Measurements from ENCODE around the gene CXCL11. TPM values are rescaled to one million over a fixed set of nuclear protein-coding genes. Genes with fewer than 3 reads are reported as not detected.
"Not testable (repeated sequence)": the region's sequence is repeated elsewhere in the genome, so short reads cannot be mapped to it uniquely, and the experiment has no call there.

CXCL11 gene
- total RNA-seq, result not detected in 2 replicates
- not detected for polyA plus RNA-seq (2012)

DNA sequence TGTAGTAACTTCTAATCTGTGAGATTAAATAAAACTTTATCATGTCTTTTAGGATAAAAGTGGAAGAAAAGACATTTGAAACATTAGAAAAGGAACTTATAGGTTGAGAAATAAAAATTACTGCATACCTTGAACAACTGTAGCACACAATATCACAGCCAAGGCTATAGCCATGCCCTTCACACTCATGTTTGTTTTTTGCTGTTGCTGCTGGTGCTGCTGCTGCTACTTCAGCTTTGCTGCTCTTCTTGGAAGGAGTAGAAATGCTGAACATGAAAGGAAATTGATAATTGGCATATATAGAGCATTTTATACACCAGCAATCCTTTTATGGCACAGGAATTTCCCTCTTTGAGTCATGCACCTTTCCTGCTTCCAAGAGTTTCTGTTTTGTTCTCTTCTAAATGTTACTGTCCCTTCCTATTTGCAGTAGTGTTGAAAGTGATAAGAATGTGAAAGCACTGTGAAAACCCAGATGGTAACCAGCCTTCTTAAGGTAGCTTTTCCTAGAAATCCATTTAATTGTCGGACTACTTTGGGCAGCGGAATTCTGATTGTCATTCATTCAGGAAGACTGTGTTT lies at the start of gene CXCL11:
Gene CXCL11, minus strand, starts transcription at position 272 of the 582 bp plus-strand sequence. Its CDS starts 83 bp downstream, at position 189.
- DNase-seq (ENCODE audit: low read depth), result no peak

- DNase-seq (ENCODE audit: low read depth), result peak; percentile 45
These were observed 48.7 kb upstream of the CXCL11 start for GRCh38 chr4:76084542-76084941.

DNA sequence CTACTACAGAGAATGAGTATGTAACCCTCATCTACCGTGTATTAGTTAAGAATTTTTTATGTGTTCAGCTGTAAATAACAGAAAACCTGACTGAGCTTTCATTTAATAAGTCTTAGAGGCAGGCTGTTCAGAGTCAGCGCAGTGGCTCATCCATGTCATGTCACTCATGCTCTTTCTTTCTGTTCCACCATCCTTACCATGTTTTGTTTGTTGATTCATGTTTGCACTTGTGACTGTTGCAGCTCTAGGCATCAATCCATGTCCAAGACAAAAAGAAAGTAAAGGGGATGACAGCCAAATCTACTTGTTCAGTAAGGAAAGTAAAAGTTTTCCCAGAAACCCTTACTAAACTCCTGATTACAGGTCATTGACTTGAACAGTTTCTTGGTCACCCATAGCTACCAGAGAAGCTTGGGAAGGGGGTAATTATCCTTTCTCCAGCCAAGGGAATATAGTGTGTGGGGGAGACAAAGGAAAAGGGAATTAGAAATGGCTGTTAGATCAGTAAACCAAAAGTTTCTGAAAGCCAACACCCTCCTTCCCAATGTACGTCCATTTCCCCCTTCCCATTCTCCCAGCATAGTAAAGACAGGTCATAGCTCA lies 47.6 kb upstream of the CXCL11 start:
- DNase-seq (ENCODE audit: low read depth), result no peak

GRCh38 chr4:76078033-76078613 lies 42.3 kb upstream of the CXCL11 start:
- no peak for DNase-seq (ENCODE audit: low read depth)

DNA sequence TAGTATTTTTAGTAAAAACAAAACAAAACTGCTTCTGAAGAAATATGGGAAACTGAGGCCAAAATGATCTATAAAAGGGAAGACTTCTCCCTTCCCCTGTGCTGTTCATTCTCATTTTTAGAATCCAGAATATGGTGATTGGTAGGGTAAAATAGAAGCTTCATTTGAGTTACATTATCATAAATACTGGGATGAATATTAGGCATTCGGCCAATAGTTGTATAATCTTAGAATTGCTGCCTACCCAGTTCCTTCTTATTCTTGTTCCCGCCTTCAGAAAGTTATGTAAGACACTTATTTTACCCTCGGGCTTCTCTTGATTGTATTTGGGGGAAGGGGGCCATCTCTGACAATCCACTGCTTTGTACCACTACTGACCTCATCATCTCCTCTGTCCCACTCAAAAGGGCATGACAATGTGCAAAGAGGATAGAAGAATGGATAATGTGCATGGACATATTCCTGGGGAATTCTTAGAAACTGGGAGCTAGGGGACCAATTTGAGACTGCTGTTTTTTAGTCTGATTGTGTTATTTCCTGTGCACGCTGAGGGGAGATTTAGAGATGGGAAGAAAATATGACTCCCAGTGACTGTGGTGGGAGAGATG lies 39.2 kb upstream of the CXCL11 start:
- DNase-seq (ENCODE audit: low read depth), result no peak

GRCh38 chr4:76074468-76074867 lies 38.6 kb upstream of the CXCL11 start, which contains the start of gene ART3:
Gene ART3, plus strand, starts transcription at chr4:76074709. Its CDS starts 1,181 bp downstream, at chr4:76075890.
- DNase-seq (ENCODE audit: low read depth), result peak; percentile 67

- DNase-seq (ENCODE audit: low read depth), result no peak
These were observed 36.9 kb upstream of the CXCL11 start for GRCh38 chr4:76072760-76073159.

DNA sequence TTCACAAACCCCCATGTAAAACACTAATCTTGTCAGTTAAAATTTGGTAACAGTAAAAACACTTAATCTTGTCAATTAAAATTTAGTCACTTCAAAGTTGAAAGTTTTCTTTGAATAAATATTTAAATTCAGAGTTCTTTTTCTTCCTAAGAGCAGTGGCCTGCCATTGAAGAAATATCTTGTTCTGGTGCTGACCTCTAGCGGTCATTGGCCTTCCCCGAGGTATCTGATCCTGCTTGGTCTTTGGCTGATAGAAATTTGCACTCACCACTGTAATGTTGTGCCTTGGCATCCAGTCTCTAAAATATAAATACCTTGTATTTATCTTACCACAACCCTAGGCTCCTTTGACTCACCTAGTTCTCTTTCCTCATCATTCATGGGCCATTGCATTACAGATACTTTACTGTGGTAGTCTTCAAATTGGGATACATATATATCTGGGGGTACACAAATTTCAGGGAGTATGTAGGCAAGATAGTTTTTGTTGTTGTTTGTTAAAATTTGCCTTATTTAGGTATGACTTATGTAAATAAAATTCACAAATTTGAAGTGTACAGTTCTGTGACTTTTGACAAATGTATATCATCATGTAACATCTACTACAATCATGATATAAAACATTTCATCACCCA lies 31.9 kb upstream of the CXCL11 start:
- DNase-seq (ENCODE audit: low read depth), result peak; percentile 83

GRCh38 chr4:76066546-76066945 lies 30.7 kb upstream of the CXCL11 start:
- DNase-seq (ENCODE audit: low read depth), result no peak

DNA sequence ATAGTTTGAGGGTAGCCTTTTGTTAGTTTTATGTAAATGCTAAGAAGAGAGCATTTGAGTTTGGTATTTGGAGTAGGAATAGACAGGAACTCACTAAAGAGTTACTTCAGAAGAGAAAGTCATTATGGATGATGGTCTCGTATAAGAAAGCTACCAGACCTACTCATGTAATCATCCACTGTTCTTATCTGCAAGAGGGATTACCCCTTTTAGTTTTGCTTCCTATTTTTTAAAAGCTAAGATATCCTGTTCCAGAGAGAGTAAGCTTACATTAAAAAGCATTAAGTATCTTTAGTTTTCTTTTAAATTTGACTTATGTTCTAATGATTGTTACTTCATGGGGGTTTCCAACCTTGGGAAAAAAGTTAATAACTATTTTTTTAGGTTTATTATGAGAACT lies 26.1 kb upstream of the CXCL11 start:
- no peak for DNase-seq (ENCODE audit: low read depth)

GRCh38 chr4:76061421-76061820 lies 25.6 kb upstream of the CXCL11 start:
- no peak for DNase-seq (ENCODE audit: low read depth)

GRCh38 chr4:76060506-76060905 lies 24.6 kb upstream of the CXCL11 start:
- peak; percentile 16 for DNase-seq (ENCODE audit: low read depth)

GRCh38 chr4:76059750-76060149 lies 23.9 kb upstream of the CXCL11 start:
- DNase-seq (ENCODE audit: low read depth), result no peak

- no peak for DNase-seq (ENCODE audit: low read depth)
These were observed 23.1 kb upstream of the CXCL11 start for GRCh38 chr4:76058888-76059426.

DNA sequence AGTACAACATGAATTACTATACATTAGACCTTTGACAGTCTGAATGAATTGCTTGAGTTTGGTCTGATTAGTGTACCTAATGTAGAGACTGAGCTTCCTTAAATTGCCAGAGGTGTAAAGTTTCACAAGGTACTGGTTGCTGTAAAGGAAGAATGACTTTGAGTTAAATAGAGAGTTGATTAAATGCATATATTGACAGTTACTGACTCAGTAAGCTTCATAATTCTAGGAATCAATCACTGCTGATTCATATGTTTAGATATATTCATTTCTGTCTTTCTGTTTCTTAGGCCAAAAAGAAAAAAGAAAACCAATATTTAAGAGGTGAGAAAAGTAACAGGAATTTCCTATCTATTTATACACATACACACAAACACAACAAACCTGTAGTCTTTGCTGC lies 22.4 kb upstream of the CXCL11 start:
- no peak for DNase-seq (ENCODE audit: low read depth)

DNA sequence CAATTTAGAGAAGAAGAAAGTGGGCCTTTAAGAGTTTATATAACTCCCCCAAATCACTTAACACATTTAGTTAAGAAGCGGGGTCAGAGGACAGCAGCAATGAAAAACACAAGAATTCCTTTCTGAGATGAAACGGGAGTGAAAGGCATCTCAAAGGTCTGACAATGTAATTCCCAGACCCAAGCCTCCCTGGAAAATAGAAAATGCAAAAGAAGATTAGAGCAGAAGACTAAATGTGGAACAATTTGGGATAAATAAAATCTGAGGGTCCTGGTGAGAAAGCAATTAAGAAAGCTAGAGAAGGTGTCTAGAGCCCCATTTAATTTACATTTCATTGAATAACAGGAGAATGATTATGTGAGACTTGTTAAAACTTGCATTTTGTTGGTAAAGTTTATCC lies 19.6 kb upstream of the CXCL11 start:
- DNase-seq (ENCODE audit: low read depth), result no peak

DNA sequence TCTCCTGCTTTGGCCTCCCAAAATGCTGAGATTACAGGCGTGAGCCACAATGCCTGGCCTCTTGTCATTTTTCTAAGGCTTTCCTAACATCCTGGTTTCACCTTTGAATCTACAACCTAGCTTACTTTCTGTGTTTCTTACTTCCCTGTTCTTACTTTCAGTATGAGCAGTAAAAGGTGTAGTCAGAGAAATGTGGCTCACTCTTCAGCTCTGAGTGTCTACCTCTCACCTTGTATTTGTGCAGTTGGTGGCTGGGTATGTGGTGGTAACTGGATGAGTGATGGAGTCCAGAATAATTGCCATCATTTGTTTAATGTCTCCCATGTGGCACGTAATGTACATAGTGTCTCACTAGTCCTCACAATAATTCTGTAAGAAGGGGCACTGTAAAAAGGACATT lies 19.1 kb upstream of the CXCL11 start:
- no peak for DNase-seq (ENCODE audit: low read depth)

DNA sequence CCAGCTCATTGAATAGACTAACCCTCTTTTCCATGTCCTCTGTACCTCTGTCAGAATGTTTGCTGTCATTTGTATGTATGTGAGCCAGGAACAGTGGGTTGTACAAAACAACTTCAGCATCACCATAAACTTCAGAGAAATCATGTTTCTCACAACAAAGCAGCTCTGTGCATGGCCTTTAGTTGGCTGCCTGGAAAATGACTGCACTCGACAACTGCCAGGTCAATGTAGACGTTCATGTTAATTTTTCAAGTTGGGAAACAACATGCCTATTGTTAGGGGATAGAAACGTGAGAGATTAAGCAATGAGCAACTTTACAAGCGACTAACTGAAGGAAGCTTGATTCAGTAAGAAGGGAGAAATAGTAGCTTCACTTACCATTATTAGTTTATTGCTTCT lies 17.9 kb upstream of the CXCL11 start:
- DNase-seq (ENCODE audit: low read depth), result no peak

DNA sequence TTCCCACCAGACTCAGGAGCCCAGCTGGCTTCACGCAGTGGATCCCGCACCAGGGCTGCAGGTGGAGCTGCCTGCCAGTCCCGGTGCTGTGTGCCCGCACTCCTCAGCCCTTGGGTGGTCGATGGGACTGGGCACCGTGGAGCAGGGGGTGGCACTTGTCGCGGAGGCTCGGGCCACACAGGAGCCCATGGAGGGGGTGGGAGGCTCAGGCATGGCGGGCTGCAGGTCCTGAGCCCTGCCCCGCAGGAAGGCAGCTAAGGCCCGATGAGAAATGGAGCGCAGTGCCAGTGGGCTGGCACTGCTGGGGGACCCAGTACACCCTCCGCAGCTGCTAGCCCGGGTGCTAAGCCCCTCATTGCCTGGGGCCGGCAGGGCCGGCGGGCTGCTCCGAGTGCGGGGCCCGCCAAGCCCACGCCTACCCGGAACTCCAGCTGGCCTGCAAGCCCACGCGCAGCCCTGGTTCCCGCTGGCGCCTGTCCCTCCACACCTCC lies 14.7 kb upstream of the CXCL11 start:
- DNase-seq (ENCODE audit: low read depth), result not testable (repeated sequence)

- DNase-seq (ENCODE audit: low read depth), result not testable (repeated sequence)
These were observed 14.1 kb upstream of the CXCL11 start for GRCh38 chr4:76049860-76050416.

DNA sequence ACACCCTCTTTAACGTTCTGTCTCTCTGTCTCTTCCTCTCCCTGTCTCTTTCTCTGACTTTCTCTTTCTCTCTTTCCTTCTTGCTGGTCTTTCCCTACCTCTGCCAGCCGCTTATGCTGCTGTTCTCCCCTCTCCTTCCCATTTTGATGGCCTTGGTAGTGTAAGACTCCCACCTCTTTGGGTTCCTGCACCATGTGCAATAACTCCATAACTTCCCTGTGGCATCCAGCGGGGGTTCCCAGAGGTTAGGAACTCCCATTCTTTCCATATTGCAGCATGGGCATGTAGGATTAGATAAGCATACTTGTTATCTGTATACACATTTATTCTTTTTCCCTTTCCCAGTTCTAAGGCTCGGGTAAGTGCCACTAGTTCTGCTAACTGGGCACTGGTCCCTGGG lies 8.8 kb upstream of the CXCL11 start:
- DNase-seq (ENCODE audit: low read depth), result not testable (repeated sequence)
